Neural crest cell (in vitro differentiated cells): ENCODE measurements around the gene SST. TPM values are rescaled to one million over a fixed set of nuclear protein-coding genes. Genes with fewer than 3 reads are reported as not detected.

Source experiments
- DNase-seq: peaks from one replicate; pipeline ENCODE4 v3.0.0; 2021; ENCODE audit warnings: low read depth, mixed read lengths, low spot score
- H3K27ac Mint-ChIP-seq: one replicate; pipeline ENCODE4 v1.8.0; 2021; ENCODE audit warnings: mild to moderate bottlenecking, mixed read lengths; ENCODE audit not compliant: unreplicated experiment
- H3K27me3 Mint-ChIP-seq: 2 replicates; pipeline ENCODE4 v1.8.0; 2021; ENCODE audit warnings: low read depth, mild to moderate bottlenecking, mixed read lengths
- H3K36me3 Mint-ChIP-seq: 2 replicates; pipeline ENCODE4 v1.8.0; 2021; ENCODE audit warnings: low read depth, mild to moderate bottlenecking, mixed read lengths
- H3K4me1 Mint-ChIP-seq: 2 replicates; pipeline ENCODE4 v1.8.0; 2021; ENCODE audit warnings: mixed read lengths
- H3K4me3 Mint-ChIP-seq: one replicate; pipeline ENCODE4 v1.8.0; 2021; ENCODE audit warnings: mild to moderate bottlenecking, mixed read lengths
- H3K9me3 Mint-ChIP-seq: 2 replicates; pipeline ENCODE4 v1.8.0; 2021; ENCODE audit warnings: mixed read lengths
- CTCF ChIP-seq: fragments of 200-600 bp; sonication (generic); conservative IDR thresholded peaks from 2 replicates; pipeline ENCODE4 v1.5.0; 2021; ENCODE audit warnings: antibody characterized with exemption, mild to moderate bottlenecking
- total RNA-seq: library from RNA; stranded (reverse); gene quantifications from 2 replicates; pipeline ENCODE4 v1.2.1, GENCODE V29; 2021

Gene SST
- total RNA-seq, 1 donor from 2014 or later = 4.5 TPM

DNA sequence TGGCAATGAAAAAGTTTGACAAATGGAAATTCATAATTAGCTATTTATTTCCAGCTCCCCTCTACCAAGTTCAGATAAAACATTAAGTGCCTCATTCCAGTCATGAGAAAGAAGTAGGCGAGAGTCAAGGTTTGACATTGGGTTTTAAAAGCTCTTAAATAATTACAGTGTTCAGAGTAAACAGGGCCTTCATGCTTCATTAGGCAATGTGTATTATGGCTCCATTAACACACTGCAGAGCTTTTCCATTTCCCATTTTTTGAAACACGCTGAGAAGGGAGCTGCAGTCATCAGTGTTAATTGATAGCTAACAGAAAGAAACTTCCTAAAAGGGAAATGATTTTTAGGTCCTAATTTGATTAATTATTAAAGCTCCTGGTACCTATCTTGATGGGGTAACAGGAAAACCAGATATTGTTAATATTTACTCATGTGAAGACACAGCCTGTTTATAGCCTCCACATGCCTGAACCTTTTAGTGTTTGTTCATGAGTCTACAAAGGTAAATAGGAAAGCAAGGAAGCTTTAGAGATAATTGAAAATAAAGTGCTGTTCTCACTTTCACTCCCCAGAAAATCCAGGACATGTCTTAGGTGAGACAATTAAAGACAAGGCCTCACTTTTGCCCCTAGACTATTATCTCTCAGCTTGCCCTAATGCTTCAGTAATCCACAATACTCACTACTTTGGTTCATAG, 28.7 kb downstream of the SST start:
- Mint-ChIP-seq H3K4me1 (peaks cover 5% of the 10 kb centered on the region), H3K36me3 (no peaks in the 10 kb centered on the region), H3K27ac (no peak overlapping the region), H3K9me3 (peaks cover 3% of the 10 kb centered on the region), H3K27me3 (peaks cover 9% of the 10 kb centered on the region), H3K4me3 (no peak overlapping the region)
- no peak for TF ChIP-seq CTCF
- no peak for DNase-seq

DNA sequence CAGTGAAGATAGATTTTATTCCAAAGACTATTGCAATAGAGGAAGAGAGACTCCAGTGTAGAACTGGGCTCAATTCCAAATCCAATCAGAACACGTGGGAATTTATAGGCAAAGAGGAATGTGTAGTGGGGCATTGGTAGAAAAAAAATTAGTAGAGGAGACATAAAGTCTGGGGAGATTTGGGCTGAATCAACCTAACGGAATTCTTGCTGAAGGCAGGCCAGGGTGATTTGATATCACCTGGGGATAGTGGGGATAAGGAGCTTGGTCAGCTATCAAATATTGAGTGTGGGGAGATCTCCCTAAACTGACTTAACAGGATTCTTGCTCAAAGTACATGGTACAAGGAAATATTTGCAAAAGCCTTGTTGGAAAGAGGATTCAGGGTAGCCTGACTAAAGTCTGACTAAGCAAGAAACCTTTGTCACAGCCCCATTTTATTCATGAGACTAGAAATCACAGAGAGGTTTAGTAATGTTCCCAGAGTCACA, 29.6 kb downstream of the SST start:
- Mint-ChIP-seq H3K9me3 (peaks cover 3% of the 10 kb centered on the region), H3K4me3 (no peak overlapping the region), H3K4me1 (peaks cover 5% of the 10 kb centered on the region), H3K27ac (no peak overlapping the region), H3K36me3 (no peaks in the 10 kb centered on the region), H3K27me3 (peaks cover 9% of the 10 kb centered on the region)
- DNase-seq = no peak
- TF ChIP-seq CTCF = no peak

- TF ChIP-seq CTCF = no peak
- no peaks in the 10 kb centered on the region for H3K36me3 Mint-ChIP-seq
- peaks cover 4% of the 10 kb centered on the region for H3K9me3 Mint-ChIP-seq
- peaks cover 11% of the 10 kb centered on the region for H3K27me3 Mint-ChIP-seq
- no peak overlapping the region for H3K27ac Mint-ChIP-seq
- no peak for DNase-seq
- no peak overlapping the region for H3K4me3 Mint-ChIP-seq
- peaks cover 5% of the 10 kb centered on the region for H3K4me1 Mint-ChIP-seq
Observed at GRCh38 chr3:187639927-187640568, 30.1 kb downstream of the SST start.

- Mint-ChIP-seq H3K9me3 (peaks cover 3% of the 10 kb centered on the region), H3K4me3 (no peak overlapping the region), H3K27me3 (peaks cover 10% of the 10 kb centered on the region), H3K36me3 (no peaks in the 10 kb centered on the region), H3K27ac (no peak overlapping the region), H3K4me1 (no peaks in the 10 kb centered on the region)
- DNase-seq = no peak
- TF ChIP-seq CTCF = no peak
Observed at GRCh38 chr3:187636528-187636927, 33.7 kb downstream of the SST start.

DNA sequence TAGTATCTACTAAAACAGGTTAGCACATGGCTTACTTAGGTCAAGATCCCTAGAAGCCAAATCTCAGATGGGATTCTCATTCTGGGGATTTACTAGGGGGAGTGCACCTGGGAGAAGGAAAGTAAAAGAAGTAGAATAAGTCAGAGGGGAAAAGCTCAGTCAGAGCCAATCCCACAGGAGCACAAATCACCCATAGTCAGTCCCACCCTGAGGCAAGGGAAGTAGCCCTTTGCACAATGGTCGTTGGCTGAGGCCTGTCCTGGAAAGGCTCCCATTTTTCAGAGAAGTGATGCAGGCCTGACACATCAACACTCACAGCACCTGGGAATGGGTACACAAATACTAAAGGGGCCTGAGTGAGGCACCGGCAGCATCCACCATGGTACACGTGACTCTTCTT, 39.8 kb downstream of the SST start:
- no peak for TF ChIP-seq CTCF
- H3K4me1 Mint-ChIP-seq = peaks cover 4% of the 10 kb centered on the region
- H3K9me3 Mint-ChIP-seq = peaks cover 3% of the 10 kb centered on the region
- H3K4me3 Mint-ChIP-seq = no peak overlapping the region
- H3K27me3 Mint-ChIP-seq = peaks cover 5% of the 10 kb centered on the region
- no peak overlapping the region for H3K27ac Mint-ChIP-seq
- H3K36me3 Mint-ChIP-seq = no peaks in the 10 kb centered on the region
- no peak for DNase-seq
